Lower leg skin (tissue), 4 donors: ENCODE results near the gene ZBTB20. TPM values are rescaled to one million over a fixed set of nuclear protein-coding genes. Genes with fewer than 3 reads are reported as not detected.

Experiments
- DNase-seq, 2 donors: peaks; one replicate each; pipeline ENCODE4 v3.0.0-alpha.2; 2019; ENCODE audit warnings: low spot score in 2 of 2
- H3K4me3 ChIP-seq: fragments of 200-600 bp; sonication (generic); 2 replicates; pipeline ENCODE4 v1.5.1; 2017; ENCODE audit warnings: mild to moderate bottlenecking, low read depth; ENCODE audit not compliant: poor library complexity, severe bottlenecking
- CTCF ChIP-seq, 3 donors: fragments of 450-650 bp; IDR thresholded peaks; one replicate each; pipeline ENCODE4 v1.5.1; 2016; ENCODE audit warnings: antibody characterized with exemption in 3 of 3, mild to moderate bottlenecking in 3 of 3, moderate library complexity in 2 of 3
- POLR2A ChIP-seq, 2 donors: fragments of 450-650 bp; IDR thresholded peaks; one replicate each; pipeline ENCODE4 v1.6.1; 2016 to 2017; ENCODE audit warnings: antibody characterized with exemption in 2 of 2, mild to moderate bottlenecking in 1 of 2, moderate library complexity in 1 of 2
- WGBS, 2 donors: methylation state at CpG; one replicate each; pipeline ENCODE4 v1.1.5; 2018; 5-methylcytosine and 5-hydroxymethylcytosine counted together
- intact Hi-C: fragments of 100-400 bp; cut with DNase I; formaldehyde crosslinking; loops from one replicate; pipeline ENCODE4 v1.15.0; 2023; ENCODE audit warnings: low total_unique reads
- total RNA-seq, 4 donors: library from RNA; depleted of rRNA; stranded (reverse); fragments of >200 nt; gene quantifications; one replicate each; pipeline ENCODE4 v1.1.0, GENCODE V29; 2016

Gene ZBTB20
- total RNA-seq, 4 donors from 2014 or later, result 22.5 to 41.9 (median 33.1) TPM

- intact Hi-C loops, result no loop called here
- WGBS, 2 donors, result 45% methylated on average over 5 of the region's 5 CpGs
- no peak for TF ChIP-seq CTCF (IDR thresholded peaks at IDR 0.05)
- no peak for TF ChIP-seq POLR2A (IDR thresholded peaks at IDR 0.05)
- no peak for DNase-seq
- H3K4me3 ChIP-seq, result no peak overlapping the region
These were observed 523.6 kb downstream of the ZBTB20 start for GRCh38 chr3:114623420-114624046.

GRCh38 chr3:114622001-114622400 lies 525.1 kb downstream of the ZBTB20 start:
- TF ChIP-seq POLR2A (IDR thresholded peaks at IDR 0.05), result no peak
- no peak for TF ChIP-seq CTCF (IDR thresholded peaks at IDR 0.05)
- DNase-seq, result no peak
- intact Hi-C loops, result no loop called here
- H3K4me3 ChIP-seq, result no peak overlapping the region
- 74 to 88% methylated on average over 3 of the region's 3 CpGs for WGBS, 2 donors

- H3K4me3 ChIP-seq, result no peak overlapping the region
- TF ChIP-seq POLR2A (IDR thresholded peaks at IDR 0.05) (no peak), CTCF (IDR thresholded peaks at IDR 0.05) (no peak)
- no peak for DNase-seq
- intact Hi-C loops, result no loop called here
- WGBS, 2 donors, result 88 to 94% methylated on average over 3 of the region's 3 CpGs
These were observed 527.3 kb downstream of the ZBTB20 start for GRCh38 chr3:114619771-114620170.

GRCh38 chr3:114615523-114616085 lies 531.5 kb downstream of the ZBTB20 start:
- 82 to 90% methylated on average over 9 of the region's 9 CpGs for WGBS, 2 donors
- H3K4me3 ChIP-seq, result no peak overlapping the region
- intact Hi-C loops, result no loop called here
- TF ChIP-seq POLR2A (IDR thresholded peaks at IDR 0.05) (no peak), CTCF (IDR thresholded peaks at IDR 0.05) (no peak)
- no peak for DNase-seq

- intact Hi-C loops, result no loop called here
- no peak overlapping the region for H3K4me3 ChIP-seq
- no peak for DNase-seq
- 87 to 94% methylated on average over 4 of the region's 4 CpGs for WGBS, 2 donors
- TF ChIP-seq CTCF (IDR thresholded peaks at IDR 0.05) (no peak), POLR2A (IDR thresholded peaks at IDR 0.05) (no peak)
These were observed 537.0 kb downstream of the ZBTB20 start for GRCh38 chr3:114609973-114610630.
